K562 (cell line): Measurements from ENCODE around the gene PLCB3. TPM values are rescaled to one million over a fixed set of nuclear protein-coding genes. Genes with fewer than 3 reads are reported as not detected.

Experiments used
- ATAC-seq: fragments of 200-7000 bp; cut with Tn5 transposase; 3 replicates; pipeline ENCODE4 v1.9.1; 2020; ENCODE audit warnings: moderate library complexity
- BruUV-seq: library from RNA; stranded (reverse); fragments of 400-500 nt; replicated peaks from 2 replicates; lab custom pipeline; 2021; lab: Mats Ljungman, UMichigan
- CTCF ChIA-PET: fragments of 300-600 bp; formaldehyde crosslinking; extraction: SDS; loops from one replicate; lab custom pipeline; 2021; ENCODE audit warnings: low intra/inter-chr PET ratio; lab: Yijun Ruan, JAX
- POLR2A ChIA-PET: fragments of 300-600, 350-650 bp; sonication (Branson Sonifier 250); formaldehyde crosslinking; extraction: SDS; loops from one replicate; lab custom pipeline; 2021; ENCODE audit warnings: antibody characterized with exemption, inconsistent platforms; lab: Yijun Ruan, JAX
- DNase-seq, 4 experiments: peaks; one replicate each; pipeline versions ENCODE4 v3.0.0 to v3.0.0-alpha.2; 2011 to 2018; ENCODE audit warnings: low spot score in 3 of 4, mixed read lengths in 3 of 4; ENCODE audit errors: extremely low read depth in 1 of 4
- FAIRE-seq: peaks from 2 replicates; lab custom pipeline; 2011; peaks lifted over from hg19 to GRCh38; lab: Jason Lieb, UNC
- H2AFZ ChIP-seq: 2 replicates; pipeline ENCODE4 v1.6.0; 2011; ENCODE audit warnings: low read depth, low read length, control low read depth, inconsistent platforms
- H3K27ac ChIP-seq: fragments of 200-600 bp; 3 replicates; pipeline ENCODE4 v1.8.0; 2011; ENCODE audit warnings: low read depth, mild to moderate bottlenecking, control low read depth, inconsistent platforms, low read length, moderate library complexity, mixed read lengths; ENCODE audit errors: extremely low read depth
- H3K27me3 ChIP-seq, 2 experiments: fragments of 300-600 bp in 1 of 2; 2 replicates in 1 of 2; 3 replicates in 1 of 2; pipeline versions ENCODE4 v1.6.0 to v1.8.0; 2011; ENCODE audit warnings: inconsistent platforms in 2 of 2, low read length in 2 of 2, mild to moderate bottlenecking in 1 of 2, mixed read lengths in 1 of 2, moderate library complexity in 1 of 2; ENCODE audit not compliant: control insufficient read depth in 2 of 2, insufficient read depth in 2 of 2
- H3K36me3 ChIP-seq: fragments of 300-600 bp; 3 replicates; pipeline ENCODE4 v1.8.0; 2011; ENCODE audit warnings: mild to moderate bottlenecking, low read length, inconsistent platforms; ENCODE audit not compliant: control insufficient read depth, insufficient read depth
- H3K4me1 ChIP-seq, 2 experiments: fragments of 200-600 bp in 1 of 2; replicated peaks in 1 of 2; 2 replicates in 1 of 2; 3 replicates in 1 of 2; pipeline versions ENCODE4 v1.5.1 to v1.8.0; 2011; ENCODE audit warnings: inconsistent platforms in 2 of 2, low read length in 2 of 2, mild to moderate bottlenecking in 1 of 2, mixed read lengths in 1 of 2, moderate library complexity in 1 of 2; ENCODE audit not compliant: control insufficient read depth in 2 of 2, insufficient read depth in 2 of 2
- H3K4me2 ChIP-seq: 2 replicates; pipeline ENCODE4 v1.6.1; 2011; ENCODE audit warnings: low read length, control low read depth, inconsistent platforms, mixed read lengths; ENCODE audit not compliant: insufficient read depth
- H3K4me3 ChIP-seq: fragments of 200-600 bp; sonication (generic), shearing (Covaris generic); 2 replicates; pipeline ENCODE4 v1.5.1; 2016; ENCODE audit warnings: control low read depth, inconsistent platforms
- H3K79me2 ChIP-seq: fragments of 200-600 bp; 3 replicates; pipeline ENCODE4 v1.8.0; 2011; ENCODE audit warnings: low read length, inconsistent platforms; ENCODE audit not compliant: control insufficient read depth, insufficient read depth
- H3K9ac ChIP-seq, 2 experiments: 2 replicates each; pipeline versions ENCODE4 v1.6.0 to v1.6.1; 2011; ENCODE audit warnings: low read depth in 2 of 2, low read length in 2 of 2, control low read depth in 1 of 2, inconsistent platforms in 1 of 2, mild to moderate bottlenecking in 1 of 2, mixed read lengths in 1 of 2; ENCODE audit not compliant: insufficient read depth in 1 of 2
- H3K9me1 ChIP-seq: one replicate; pipeline ENCODE4 v1.6.0; 2011; ENCODE audit warnings: inconsistent platforms, mild to moderate bottlenecking, low read length, moderate library complexity; ENCODE audit not compliant: control insufficient read depth, insufficient read depth
- H3K9me3 ChIP-seq: replicated peaks from 2 replicates; pipeline ENCODE4 v1.5.1; 2011; ENCODE audit warnings: low read depth, low read length, inconsistent platforms; ENCODE audit not compliant: control insufficient read depth, insufficient read depth
- H4K20me1 ChIP-seq: replicated peaks from 2 replicates; pipeline ENCODE4 v1.6.1; 2011; ENCODE audit warnings: low read length, inconsistent platforms, mixed read lengths; ENCODE audit not compliant: control insufficient read depth, insufficient read depth
- ARHGAP35 ChIP-seq: fragments of 450-650 bp; IDR thresholded peaks from 2 replicates; pipeline ENCODE4 v1.6.1; 2018; ENCODE audit not compliant: partially characterized antibody
- BRF1 ChIP-seq: IDR thresholded peaks from 3 replicates; pipeline ENCODE4 v1.6.1; 2011; ENCODE audit warnings: borderline replicate concordance, mild to moderate bottlenecking; ENCODE audit not compliant: insufficient read length; ENCODE audit errors: extremely low read depth
- C11orf30 ChIP-seq: fragments of 450-650 bp; IDR thresholded peaks from 2 replicates; pipeline ENCODE4 v1.6.1; 2016; ENCODE audit warnings: low read depth, mild to moderate bottlenecking
- CBFB ChIP-seq: sonication (generic); formaldehyde crosslinking; IDR thresholded peaks from 2 replicates; pipeline ENCODE4 v1.4.0; 2020; ENCODE audit warnings: mild to moderate bottlenecking, missing genetic modification reagents
- FOXA3 ChIP-seq, 2 experiments: fragments of 450-650 bp in 1 of 2; sonication (generic) in 1 of 2; formaldehyde crosslinking; IDR thresholded peaks in 1 of 2; conservative IDR thresholded peaks in 1 of 2; 2 replicates each; pipeline versions ENCODE4 v1.4.0 to v1.8.0; 2020 to 2022; ENCODE audit warnings: mild to moderate bottlenecking in 2 of 2, missing genetic modification reagents in 1 of 2
- KAT8 ChIP-seq: fragments of 450-650 bp; IDR thresholded peaks from 2 replicates; pipeline ENCODE4 v1.6.1; 2016; ENCODE audit warnings: low read depth, mild to moderate bottlenecking
- L3MBTL2 ChIP-seq: fragments of 450-650 bp; IDR thresholded peaks from 2 replicates; pipeline ENCODE4 v1.6.1; 2016; ENCODE audit warnings: mild to moderate bottlenecking, moderate library complexity
- MAFF ChIP-seq: IDR thresholded peaks from 2 replicates; pipeline ENCODE4 v1.6.1; 2012; ENCODE audit warnings: low read length, improper control_type of control experiment
- NFE2L1 ChIP-seq: fragments of 450-650 bp; IDR thresholded peaks from 2 replicates; pipeline ENCODE4 v1.6.1; 2016; ENCODE audit warnings: missing genetic modification characterization, low read depth, mild to moderate bottlenecking, missing compliant biosample characterization, moderate library complexity, borderline replicate concordance
- NR2F6 ChIP-seq: fragments of 450-650 bp; formaldehyde crosslinking; IDR thresholded peaks from 2 replicates; pipeline ENCODE4 v1.4.0; 2020; ENCODE audit warnings: mild to moderate bottlenecking
- SMAD1 ChIP-seq: fragments of 150-350 bp; IDR thresholded peaks from 2 replicates; pipeline ENCODE4 v1.6.1; 2014; ENCODE audit warnings: low read length, low read depth; ENCODE audit not compliant: partially characterized antibody
- U2AF1 ChIP-seq: fragments of 200-400 bp; formaldehyde crosslinking; optimal IDR thresholded peaks from 2 replicates; pipeline ENCODE3; 2017; ENCODE audit warnings: mild to moderate bottlenecking, low read depth, low read length, moderate library complexity
- ZNF3 ChIP-seq: fragments of 250-450 bp; sonication (Bioruptor Pico); IDR thresholded peaks from 2 replicates; pipeline ENCODE4 v1.5.0; 2021; ENCODE audit warnings: mild to moderate bottlenecking, moderate library complexity
- ZNF316 ChIP-seq: fragments of 450-650 bp; IDR thresholded peaks from 2 replicates; pipeline ENCODE4 v1.6.1; 2016
- ZNF699 ChIP-seq: fragments of 250-450 bp; sonication (Bioruptor Pico); IDR thresholded peaks from 2 replicates; pipeline ENCODE4 v1.8.0; 2021; ENCODE audit warnings: mild to moderate bottlenecking, moderate library complexity; ENCODE audit not compliant: insufficient replicate concordance
- WGBS: fragments of 100-300 bp; shearing (Covaris generic); methylation state at CpG from one replicate; pipeline ENCODE4 v1.1.6; 2016; ENCODE audit warnings: low coverage, mixed read lengths; ENCODE audit not compliant: insufficient coverage; ENCODE audit errors: missing lambda C conversion rate; 5-methylcytosine and 5-hydroxymethylcytosine counted together
- in situ Hi-C: fragments of 300-500 bp; cut with MboI; formaldehyde crosslinking; loops from 4 replicates; pipeline ENCODE4 v1.15.0; 2018; ENCODE audit warnings: inconsistent platforms, mixed read lengths
- intact Hi-C: fragments of 100-400 bp; cut with micrococcal nuclease; formaldehyde crosslinking; loops from 2 replicates; pipeline ENCODE4 v1.14.2; 2022
- polyA plus RNA-seq, 8 experiments: library from polyadenylated mRNA; depleted of rRNA in 4 of 8; stranded (reverse) in 5 of 8; unstranded in 3 of 8; fragments of >200 nt; fragmentation: Nextera tagmentation in 2 of 8; fragmentation: Illumina TruSeq in 1 of 8; extraction: Ambion mirVana in 2 of 8; extraction: Trizol in 1 of 8; gene quantifications; 2 replicates each; pipeline versions ENCODE4 v1.2.1 to v1.2.3, GENCODE V29; 2011 to 2014; ENCODE audit warnings: inconsistent platforms in 1 of 8, missing spikeins in 1 of 8
- total RNA-seq, 7 experiments: library from RNA; depleted of rRNA in 6 of 7; stranded (reverse); fragments of >200 nt in 6 of 7; fragmentation: Illumina TruSeq in 2 of 7; extraction: Trizol in 2 of 7; gene quantifications; 2 replicates each; pipeline versions ENCODE4 v1.2.1 to v1.2.3, GENCODE V29; 2011 to 2021; ENCODE audit warnings: low replicate concordance in 1 of 7
- TF ChIP-seq, protein P1 (sequence below): fragments of 250-450 bp; sonication (Bioruptor Pico); IDR thresholded peaks from 2 replicates; pipeline ENCODE4 v1.9.0; 2021; ENCODE audit warnings: mild to moderate bottlenecking
- TF ChIP-seq, protein P2 (sequence below): sonication (generic); formaldehyde crosslinking; IDR thresholded peaks from 2 replicates; pipeline ENCODE4 v1.8.1; 2023; ENCODE audit warnings: mild to moderate bottlenecking, missing genetic modification reagents
- TF ChIP-seq, protein P3 (sequence below): fragments of 450-650 bp; IDR thresholded peaks from 2 replicates; pipeline ENCODE4 v1.6.1; 2016; ENCODE audit warnings: low read depth, mild to moderate bottlenecking, moderate library complexity

The PLCB3 gene
- total and polyA plus RNA-seq, 9 of the 15 experiments (the other 6 are each of a cell fraction or from before 2014, with no cell fraction given): 0.31 to 44.8 (median 14.6) TPM

DNA sequence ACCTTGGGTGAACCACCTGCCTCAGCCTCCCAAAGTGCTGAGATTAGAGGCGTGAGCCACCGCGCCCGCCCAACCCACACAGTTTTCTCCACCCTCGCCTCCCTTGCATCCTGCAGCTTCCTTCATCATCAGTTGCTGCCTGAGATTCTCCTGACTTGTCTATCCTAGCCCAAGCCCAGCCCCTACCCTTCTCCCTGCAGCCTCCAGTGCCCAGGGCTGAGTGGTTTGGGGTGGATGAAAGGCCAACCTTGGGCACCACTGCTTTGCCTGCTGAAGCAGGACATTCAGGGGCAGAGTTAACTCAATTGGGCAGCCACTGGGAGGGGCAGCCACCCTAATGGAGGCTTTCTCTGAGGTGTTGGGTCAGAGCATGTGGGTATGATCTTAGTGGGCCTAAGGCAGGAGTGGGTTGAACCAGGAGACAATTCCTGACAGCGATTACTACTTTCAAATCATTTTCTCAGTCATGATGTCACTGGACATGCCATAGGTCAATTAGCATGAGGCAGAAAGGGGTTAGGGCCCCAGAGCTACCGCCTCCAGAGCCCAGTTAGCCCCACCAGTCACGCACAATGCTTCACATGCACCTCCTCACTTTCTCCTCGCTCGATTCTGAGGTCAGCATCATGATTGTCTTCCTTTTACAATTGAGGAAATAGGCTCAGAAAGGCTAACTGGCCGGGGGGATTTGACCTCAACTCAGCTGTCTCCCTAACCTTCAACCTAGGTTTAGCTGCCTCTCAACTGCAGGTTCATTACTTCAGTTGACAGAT lies 11.5 kb upstream of the PLCB3 start (continued):
- TF ChIP-seq, protein P1, sequence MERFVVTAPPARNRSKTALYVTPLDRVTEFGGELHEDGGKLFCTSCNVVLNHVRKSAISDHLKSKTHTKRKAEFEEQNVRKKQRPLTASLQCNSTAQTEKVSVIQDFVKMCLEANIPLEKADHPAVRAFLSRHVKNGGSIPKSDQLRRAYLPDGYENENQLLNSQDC (CRISPR knock-in tag): no peak
- TF ChIP-seq U2AF1 (no peak), CBFB (CRISPR knock-in tag) (no peak), ZNF316 (no peak), L3MBTL2 (no peak; the same call in 1 of the 2 replicates), C11orf30 (no peak), FOXA3 (CRISPR knock-in tag; conservative IDR thresholded peaks at IDR 0.05 in 1 of 2, IDR thresholded peaks at IDR 0.05 in 1 of 2) (no peak)
- TF ChIP-seq, all 486 proteins: peak for 23

DNA sequence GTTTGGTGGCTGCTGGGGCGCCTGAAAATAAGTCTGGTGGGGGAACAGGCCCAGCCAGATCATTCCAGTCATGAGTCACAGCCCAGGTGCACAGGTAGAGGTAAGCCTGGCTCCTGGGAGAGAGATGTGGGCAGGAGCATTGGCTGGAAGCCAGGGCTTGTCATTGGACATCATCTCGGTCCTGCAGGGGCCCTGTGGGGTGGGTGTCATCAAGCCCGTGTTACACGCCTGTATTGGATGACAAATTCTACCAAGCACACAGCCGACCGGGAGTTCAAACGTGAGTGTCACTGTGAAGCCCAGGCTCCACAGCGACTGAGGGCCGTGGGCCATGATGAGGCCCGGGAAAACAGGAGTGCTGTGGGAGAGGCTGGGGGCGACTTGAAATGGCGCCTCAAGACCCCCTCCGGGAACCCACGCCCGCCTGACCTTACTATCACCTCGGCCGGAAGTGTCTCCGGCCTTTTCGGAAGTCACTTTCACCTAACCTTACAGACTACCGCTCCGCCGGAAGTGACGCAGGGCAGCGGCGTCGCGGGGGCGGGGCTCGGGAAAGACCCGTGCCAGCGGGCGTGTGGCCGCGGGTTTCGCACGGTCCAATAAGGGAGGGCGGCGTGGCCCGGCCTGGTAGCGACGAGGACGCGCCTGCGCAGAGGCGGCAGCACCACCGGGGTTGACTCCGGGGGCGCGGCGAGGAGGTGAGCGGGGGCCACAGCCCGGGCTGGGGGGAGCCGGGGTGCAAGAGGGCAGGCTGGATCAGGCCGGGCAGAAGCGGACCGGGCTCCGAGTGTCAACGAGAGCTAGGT lies 10.7 kb upstream of the PLCB3 start, which contains the start of gene FKBP2:
Gene FKBP2 (plus strand): TSS at position 661 of the 806 bp plus-strand sequence. CDS start 1,293 bp downstream, outside the sequence.
- Histone ChIP-seq H3K9me3 (no peaks in the 10 kb centered on the region), H4K20me1 (0 out of 2 replicates have a peak, but pooled peaks cover 3% of the 10 kb centered on the region), H3K9ac (peak within 1 kb of the TSS; percentile 93 to 97), H3K9me1 (no peaks in the 10 kb centered on the region), H3K79me2 (peaks cover 57% of the 10 kb centered on the region), H3K4me1 (peaks cover 27 to 70% of the 10 kb centered on the region in 2 experiments), H3K27ac (peak within 1 kb of the TSS; percentile 95), H3K4me3 (peak within 1 kb of the TSS; percentile 99), H3K27me3 (no peaks in the 10 kb centered on the region), H3K4me2 (peak within 1 kb of the TSS; percentile 92), H2AFZ (peak within 1 kb of the TSS; percentile 75), H3K36me3 (peaks cover 71% of the 10 kb centered on the region)
- ChIA-PET CTCF (no interaction called here), POLR2A (interaction anchor here (0.5 to 1.0 kb wide), 11 partner anchors 8 to 700 kb away, joined by 3 to 6 read pairs (median 5); partner anchors contain the start of genes ESRRA and FERMT3)
- DNase-seq (peak; percentile 89 to 98 (median 93)), FAIRE-seq (peak; percentile 89), ATAC-seq (peak; percentile 70)
- BruUV-seq: TSS peak; percentile 85
- intact Hi-C loops: loop anchor here (10.0 kb wide), 1 partner anchor 64 kb away; the partner anchor contains the start of genes CATSPERZ and ESRRA
- in situ Hi-C loops: no loop called here
- under 1% methylated on average over 51 of the region's 58 CpGs for WGBS
- TF ChIP-seq SMAD1 (peak; percentile 95), ARHGAP35 (no peak), ZNF3 (no peak), NFE2L1 (tag) (no peak), BRF1 (no peak), ZNF699 (CRISPR knock-in tag) (no peak), KAT8 (no peak), MAFF (no peak), NR2F6 (CRISPR knock-in tag) (no peak)
- TF ChIP-seq, protein P2, sequence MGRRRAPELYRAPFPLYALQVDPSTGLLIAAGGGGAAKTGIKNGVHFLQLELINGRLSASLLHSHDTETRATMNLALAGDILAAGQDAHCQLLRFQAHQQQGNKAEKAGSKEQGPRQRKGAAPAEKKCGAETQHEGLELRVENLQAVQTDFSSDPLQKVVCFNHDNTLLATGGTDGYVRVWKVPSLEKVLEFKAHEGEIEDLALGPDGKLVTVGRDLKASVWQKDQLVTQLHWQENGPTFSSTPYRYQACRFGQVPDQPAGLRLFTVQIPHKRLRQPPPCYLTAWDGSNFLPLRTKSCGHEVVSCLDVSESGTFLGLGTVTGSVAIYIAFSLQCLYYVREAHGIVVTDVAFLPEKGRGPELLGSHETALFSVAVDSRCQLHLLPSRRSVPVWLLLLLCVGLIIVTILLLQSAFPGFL (CRISPR knock-in tag): no peak
- TF ChIP-seq, protein P3, sequence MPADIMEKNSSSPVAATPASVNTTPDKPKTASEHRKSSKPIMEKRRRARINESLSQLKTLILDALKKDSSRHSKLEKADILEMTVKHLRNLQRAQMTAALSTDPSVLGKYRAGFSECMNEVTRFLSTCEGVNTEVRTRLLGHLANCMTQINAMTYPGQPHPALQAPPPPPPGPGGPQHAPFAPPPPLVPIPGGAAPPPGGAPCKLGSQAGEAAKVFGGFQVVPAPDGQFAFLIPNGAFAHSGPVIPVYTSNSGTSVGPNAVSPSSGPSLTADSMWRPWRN: peak; percentile 75; the same call in 1 of the 2 replicates
